ENCODE results near the gene PTPN7. TPM values are rescaled to one million over a fixed set of nuclear protein-coding genes. Genes with fewer than 3 reads are reported as not detected.
"Not testable (repeated sequence)": the region's sequence is repeated elsewhere in the genome, so short reads cannot be mapped to it uniquely, and the experiment has no call there.

The PTPN7 gene
- total RNA-seq, 4 donors from 2014 or later = 0.78 to 2.0 (median 1.7) TPM

GRCh38 chr1:202168861-202169260, 8.5 kb upstream of the PTPN7 start:
- no peak for ATAC-seq
- no peak overlapping the region for H3K27ac ChIP-seq
- H3K4me3 ChIP-seq = no peak overlapping the region
- H3K4me1 ChIP-seq = peaks cover 0 to 8% (median 5%) of the 10 kb centered on the region in 3 donors
- H3K36me3 ChIP-seq = no peaks in the 10 kb centered on the region
- no peaks in the 10 kb centered on the region for H3K9me3 ChIP-seq
- TF ChIP-seq EP300 (IDR thresholded peaks at IDR 0.05) = no peak
- peaks cover 7% of the 10 kb centered on the region for H3K27me3 ChIP-seq
- WGBS, 2 donors (ENCODE audit: low coverage in 1 of 2) = 67% methylated on average over 4 of the region's 7 CpGs; no CpG with 5 or more reads in 1 of the 2 donors

- no peaks in the 10 kb centered on the region for H3K36me3 ChIP-seq
- H3K27me3 ChIP-seq = peaks cover 7% of the 10 kb centered on the region
- no peak overlapping the region for H3K4me3 ChIP-seq
- TF ChIP-seq EP300 (IDR thresholded peaks at IDR 0.05) (no peak), POLR2A (IDR thresholded peaks at IDR 0.05) (no peak), CTCF (IDR thresholded peaks at IDR 0.05) (no peak)
- H3K4me1 ChIP-seq = peaks cover 0 to 8% (median 5%) of the 10 kb centered on the region in 3 donors
- WGBS, 2 donors (ENCODE audit: low coverage in 1 of 2) = 38 to 73% methylated on average over 1 to 2 of the region's 18 CpGs
- no peaks in the 10 kb centered on the region for H3K9me3 ChIP-seq
- no peak overlapping the region for H3K27ac ChIP-seq
- ATAC-seq = peak; percentile 32
Measured at GRCh38 chr1:202167708-202168415, 7.5 kb upstream of the PTPN7 start.

GRCh38 chr1:202167054-202167453, 6.7 kb upstream of the PTPN7 start:
- not testable (repeated sequence) for H3K27ac ChIP-seq, H3K4me3 ChIP-seq, H3K9me3 ChIP-seq, H3K36me3 ChIP-seq, H3K4me1 ChIP-seq, H3K27me3 ChIP-seq, ATAC-seq
- WGBS, 2 donors (ENCODE audit: low coverage in 1 of 2) = 67 to 71% methylated on average over 11 to 13 of the region's 13 CpGs

GRCh38 chr1:202165942-202166843, 5.8 kb upstream of the PTPN7 start:
- Histone ChIP-seq H3K36me3 (no peaks in the 10 kb centered on the region), H3K9me3 (no peaks in the 10 kb centered on the region), H3K4me3 (no peak overlapping the region), H3K27ac (no peak overlapping the region), H3K4me1 (peaks cover 0 to 8% (median 5%) of the 10 kb centered on the region in 3 donors), H3K27me3 (peaks cover 7% of the 10 kb centered on the region)
- WGBS, 2 donors (ENCODE audit: low coverage in 1 of 2) = 90% methylated on average over 2 of the region's 9 CpGs; no CpG with 5 or more reads in 1 of the 2 donors
- ATAC-seq = no peak
- no peak for TF ChIP-seq EP300 (IDR thresholded peaks at IDR 0.05)

- 90% methylated on average over 4 of the region's 20 CpGs; no CpG with 5 or more reads in 1 of the 2 donors for WGBS, 2 donors (ENCODE audit: low coverage in 1 of 2)
- no peaks in the 10 kb centered on the region for H3K36me3 ChIP-seq
- TF ChIP-seq POLR2A (IDR thresholded peaks at IDR 0.05) (no peak), POLR2AphosphoS5 (IDR thresholded peaks at IDR 0.05) (no peak), EP300 (IDR thresholded peaks at IDR 0.05) (no peak), CTCF (IDR thresholded peaks at IDR 0.05) (no peak)
- peaks cover 7% of the 10 kb centered on the region for H3K27me3 ChIP-seq
- no peak overlapping the region for H3K27ac ChIP-seq
- ATAC-seq = no peak
- peaks cover 0 to 8% (median 5%) of the 10 kb centered on the region in 3 donors for H3K4me1 ChIP-seq
- H3K4me3 ChIP-seq = no peak overlapping the region
- no peaks in the 10 kb centered on the region for H3K9me3 ChIP-seq
Measured at GRCh38 chr1:202165267-202165941, 5.0 kb upstream of the PTPN7 start.

GRCh38 chr1:202164271-202165037, 4.1 kb upstream of the PTPN7 start:
- no peaks in the 10 kb centered on the region for H3K36me3 ChIP-seq
- peaks cover 0 to 8% (median 5%) of the 10 kb centered on the region in 3 donors for H3K4me1 ChIP-seq
- H3K9me3 ChIP-seq = no peaks in the 10 kb centered on the region
- WGBS, 2 donors (ENCODE audit: low coverage in 1 of 2) = 83% methylated on average over 2 of the region's 11 CpGs; no CpG with 5 or more reads in 1 of the 2 donors
- H3K27ac ChIP-seq = no peak overlapping the region
- peaks cover 7% of the 10 kb centered on the region for H3K27me3 ChIP-seq
- TF ChIP-seq POLR2A (IDR thresholded peaks at IDR 0.05) (no peak), CTCF (IDR thresholded peaks at IDR 0.05) (no peak), POLR2AphosphoS5 (IDR thresholded peaks at IDR 0.05) (no peak), EP300 (IDR thresholded peaks at IDR 0.05) (no peak)
- no peak for ATAC-seq
- no peak overlapping the region for H3K4me3 ChIP-seq

All from gastroesophageal sphincter (tissue), 4 donors.